ENCODE data around the gene BLOC1S5. TPM values are rescaled to one million over a fixed set of nuclear protein-coding genes. Genes with fewer than 3 reads are reported as not detected.

BLOC1S5 gene
- polyA plus RNA-seq, 1 donor (not counting 4 experiments of a cell fraction or from before 2014, with no cell fraction given): 8.8 TPM

DNA sequence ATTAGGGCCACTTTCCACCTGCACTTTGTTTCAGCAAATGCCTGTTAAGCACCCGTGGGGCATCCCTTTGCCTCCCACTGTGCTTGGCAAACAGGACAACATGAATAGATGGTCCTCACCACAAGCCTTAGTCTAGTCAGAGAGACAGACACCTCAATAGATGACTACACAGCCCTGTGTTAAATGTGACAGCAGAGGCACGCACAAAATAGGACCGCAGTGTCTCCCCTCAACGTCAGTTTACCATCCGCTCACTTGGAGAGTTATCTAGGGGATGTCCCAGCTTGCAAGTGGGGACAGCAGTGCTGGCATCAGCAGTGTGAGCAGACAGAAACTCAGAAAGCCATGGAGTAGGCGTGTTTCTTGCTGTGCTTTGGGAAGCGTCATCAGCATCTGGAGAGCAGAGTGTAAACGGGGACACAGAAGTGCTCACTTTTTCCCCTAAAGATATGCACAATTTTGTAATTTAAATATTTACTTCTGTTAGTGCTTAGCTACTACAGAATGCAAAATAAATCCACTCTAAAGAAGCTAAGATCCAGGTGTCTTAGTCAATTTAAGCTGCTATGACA is 87.6 kb downstream of the BLOC1S5 start:
- no peak overlapping the region for H3K9ac ChIP-seq (ENCODE audit: control insufficient read depth, extremely low read depth, insufficient read depth, low read length)
- dilution Hi-C loops (cut with MboI; ENCODE audit: extremely low pct_ligation_motif_present, low sequenced_read_pairs): no loop called here
- no peaks in the 10 kb centered on the region for H3K27me3 ChIP-seq (ENCODE audit: control insufficient read depth, extremely low read depth, insufficient read depth, low read length)
- H4K20me1 ChIP-seq (ENCODE audit: control insufficient read depth, extremely low read depth, insufficient read depth, low read length): no peaks in the 10 kb centered on the region
- DNase-seq (ENCODE audit: low read depth, low spot score) (no peak), FAIRE-seq (no peak)
- no peak overlapping the region for H3K4me3 ChIP-seq (ENCODE audit: control insufficient read depth in 2 of 3, extremely low read depth in 1 of 3, insufficient read depth in 2 of 3, low read depth in 1 of 3, low read length in 3 of 3)
- H3K27ac ChIP-seq (ENCODE audit: control insufficient read depth, insufficient read depth, low read length): no peak overlapping the region
- H3K36me3 ChIP-seq (ENCODE audit: control insufficient read depth in 2 of 2, extremely low read depth in 1 of 2, insufficient read depth in 2 of 2, low read length in 2 of 2): no peaks in the 10 kb centered on the region
- no peaks in the 10 kb centered on the region for H3K9me3 ChIP-seq (ENCODE audit: control insufficient read depth, low read depth, low read length)
- no peaks in the 10 kb centered on the region for H3K79me2 ChIP-seq (ENCODE audit: control insufficient read depth, insufficient read depth, low read length)
- TF ChIP-seq, protein P1, sequence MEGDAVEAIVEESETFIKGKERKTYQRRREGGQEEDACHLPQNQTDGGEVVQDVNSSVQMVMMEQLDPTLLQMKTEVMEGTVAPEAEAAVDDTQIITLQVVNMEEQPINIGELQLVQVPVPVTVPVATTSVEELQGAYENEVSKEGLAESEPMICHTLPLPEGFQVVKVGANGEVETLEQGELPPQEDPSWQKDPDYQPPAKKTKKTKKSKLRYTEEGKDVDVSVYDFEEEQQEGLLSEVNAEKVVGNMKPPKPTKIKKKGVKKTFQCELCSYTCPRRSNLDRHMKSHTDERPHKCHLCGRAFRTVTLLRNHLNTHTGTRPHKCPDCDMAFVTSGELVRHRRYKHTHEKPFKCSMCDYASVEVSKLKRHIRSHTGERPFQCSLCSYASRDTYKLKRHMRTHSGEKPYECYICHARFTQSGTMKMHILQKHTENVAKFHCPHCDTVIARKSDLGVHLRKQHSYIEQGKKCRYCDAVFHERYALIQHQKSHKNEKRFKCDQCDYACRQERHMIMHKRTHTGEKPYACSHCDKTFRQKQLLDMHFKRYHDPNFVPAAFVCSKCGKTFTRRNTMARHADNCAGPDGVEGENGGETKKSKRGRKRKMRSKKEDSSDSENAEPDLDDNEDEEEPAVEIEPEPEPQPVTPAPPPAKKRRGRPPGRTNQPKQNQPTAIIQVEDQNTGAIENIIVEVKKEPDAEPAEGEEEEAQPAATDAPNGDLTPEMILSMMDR (optimal IDR thresholded peaks at IDR 0.05 in 1 of 3, IDR thresholded peaks at IDR 0.05 in 1 of 3, conservative IDR thresholded peaks at IDR 0.05 in 1 of 3; ENCODE audit: extremely low read depth in 1 of 3, insufficient read depth in 2 of 3, low read length in 3 of 3): no peak
- TF ChIP-seq EZH2 (IDR thresholded peaks at IDR 0.05; ENCODE audit: low read length): no peak
- no peak overlapping the region for H3K4me2 ChIP-seq (ENCODE audit: control insufficient read depth, extremely low read depth, insufficient read depth, low read depth, low read length)
- H3K4me1 ChIP-seq (ENCODE audit: control insufficient read depth, extremely low read depth, insufficient read depth, low read length): peaks cover 3% of the 10 kb centered on the region
- no peak overlapping the region for H2AFZ ChIP-seq (ENCODE audit: control insufficient read depth, low read length)
- H3K9me1 ChIP-seq (ENCODE audit: control insufficient read depth, extremely low read depth, insufficient read depth, low read length): no peaks in the 10 kb centered on the region

DNA sequence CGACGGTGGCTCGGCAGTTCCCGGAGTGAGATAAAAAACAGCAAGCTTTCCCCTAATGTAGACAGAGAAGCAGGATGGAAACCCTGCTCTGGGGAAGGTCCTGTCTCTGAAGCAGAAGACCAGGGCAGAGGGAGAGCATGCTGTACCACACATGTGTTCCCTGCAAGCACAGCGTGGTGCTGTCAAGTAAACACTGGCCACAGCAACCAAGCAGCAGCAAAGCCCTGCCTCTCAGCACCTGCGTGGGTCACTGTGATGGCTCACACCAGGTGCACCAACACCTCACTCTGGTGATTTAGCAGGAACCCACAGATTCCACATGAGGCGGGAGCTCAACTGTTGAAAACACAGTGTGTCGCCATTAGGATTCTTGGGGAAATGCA is 88.4 kb downstream of the BLOC1S5 start:
- H3K4me1 ChIP-seq (ENCODE audit: control insufficient read depth, extremely low read depth, insufficient read depth, low read length): peaks cover 3% of the 10 kb centered on the region
- dilution Hi-C loops (cut with MboI; ENCODE audit: extremely low pct_ligation_motif_present, low sequenced_read_pairs): no loop called here

More for the DNA sequence above, 88.4 kb downstream of the BLOC1S5 start:
- Histone ChIP-seq H4K20me1 (ENCODE audit: control insufficient read depth, extremely low read depth, insufficient read depth, low read length) (no peaks in the 10 kb centered on the region), H3K9me1 (ENCODE audit: control insufficient read depth, extremely low read depth, insufficient read depth, low read length) (no peaks in the 10 kb centered on the region), H3K27me3 (ENCODE audit: control insufficient read depth, extremely low read depth, insufficient read depth, low read length) (no peaks in the 10 kb centered on the region), H3K27ac (ENCODE audit: control insufficient read depth, insufficient read depth, low read length) (no peak overlapping the region), H2AFZ (ENCODE audit: control insufficient read depth, low read length) (no peak overlapping the region), H3K36me3 (ENCODE audit: control insufficient read depth in 2 of 2, extremely low read depth in 1 of 2, insufficient read depth in 2 of 2, low read length in 2 of 2) (no peaks in the 10 kb centered on the region), H3K4me2 (ENCODE audit: control insufficient read depth, extremely low read depth, insufficient read depth, low read depth, low read length) (no peak overlapping the region), H3K9ac (ENCODE audit: control insufficient read depth, extremely low read depth, insufficient read depth, low read length) (no peak overlapping the region), H3K9me3 (ENCODE audit: control insufficient read depth, low read depth, low read length) (no peaks in the 10 kb centered on the region), H3K79me2 (ENCODE audit: control insufficient read depth, insufficient read depth, low read length) (no peaks in the 10 kb centered on the region), H3K4me3 (ENCODE audit: control insufficient read depth in 2 of 3, extremely low read depth in 1 of 3, insufficient read depth in 2 of 3, low read depth in 1 of 3, low read length in 3 of 3) (no peak overlapping the region)
- DNase-seq (ENCODE audit: low read depth, low spot score) (no peak), FAIRE-seq (no peak)
- TF ChIP-seq, protein P1 (optimal IDR thresholded peaks at IDR 0.05 in 1 of 3, IDR thresholded peaks at IDR 0.05 in 1 of 3, conservative IDR thresholded peaks at IDR 0.05 in 1 of 3; ENCODE audit: extremely low read depth in 1 of 3, insufficient read depth in 2 of 3, low read length in 3 of 3): no peak
- TF ChIP-seq EZH2 (IDR thresholded peaks at IDR 0.05; ENCODE audit: low read length): no peak
